CD14-positive monocyte (primary cell): ENCODE data around the gene ANTKMT. TPM values are rescaled to one million over a fixed set of nuclear protein-coding genes. Genes with fewer than 3 reads are reported as not detected.

Experiments used
- DNase-seq, 3 donors: peaks; one replicate each; pipeline ENCODE4 v3.0.0-alpha.2; 2011 to 2022
- H2AFZ ChIP-seq: 2 replicates; pipeline ENCODE4 v1.6.0; 2012; ENCODE audit warnings: mild to moderate bottlenecking, low read depth, low read length, inconsistent platforms; ENCODE audit not compliant: insufficient read depth, poor library complexity, severe bottlenecking
- H3K27ac ChIP-seq, 2 donors: 1 replicate in 1 of 2; 2 replicates in 1 of 2; pipeline ENCODE4 v1.5.1; 2012 to 2013; ENCODE audit warnings: low read length in 2 of 2, control low read depth in 1 of 2, inconsistent platforms in 1 of 2, low read depth in 1 of 2, mild to moderate bottlenecking in 1 of 2
- H3K27me3 ChIP-seq, 2 donors: one replicate each; pipeline versions ENCODE4 v1.6.0 to v1.6.1; 2011 to 2013; ENCODE audit warnings: low read length in 2 of 2; ENCODE audit not compliant: control insufficient read depth in 2 of 2, insufficient read depth in 2 of 2
- H3K36me3 ChIP-seq, 2 donors: replicated peaks in 1 of 2; 1 replicate in 1 of 2; 2 replicates in 1 of 2; pipeline versions ENCODE4 v1.5.1 to v1.6.1; 2012 to 2013; ENCODE audit warnings: low read length in 2 of 2, control low read depth in 1 of 2, inconsistent platforms in 1 of 2, mild to moderate bottlenecking in 1 of 2; ENCODE audit not compliant: insufficient read depth in 2 of 2, control insufficient read depth in 1 of 2
- H3K4me1 ChIP-seq, 2 donors: 1 replicate in 1 of 2; 2 replicates in 1 of 2; pipeline versions ENCODE4 v1.5.1 to v1.6.1; 2012 to 2013; ENCODE audit warnings: low read length in 2 of 2, control low read depth in 1 of 2, inconsistent platforms in 1 of 2, mild to moderate bottlenecking in 1 of 2, moderate library complexity in 1 of 2; ENCODE audit not compliant: insufficient read depth in 2 of 2, control insufficient read depth in 1 of 2
- H3K4me2 ChIP-seq: replicated peaks from 2 replicates; pipeline ENCODE3; 2012; ENCODE audit warnings: low read length, moderate library complexity, mild to moderate bottlenecking; ENCODE audit not compliant: poor library complexity, severe bottlenecking; ENCODE audit errors: extremely low read depth
- H3K4me3 ChIP-seq, 3 experiments: fragments of 200-600 bp in 1 of 3; sonication (generic) in 1 of 3; replicated peaks in 1 of 3; 1 replicate in 2 of 3; 2 replicates in 1 of 3; pipeline ENCODE4 v1.5.1; 2011 to 2013; ENCODE audit warnings: low read length in 3 of 3, mild to moderate bottlenecking in 3 of 3, control low read depth in 2 of 3, low read depth in 2 of 3, inconsistent platforms in 1 of 3, moderate library complexity in 1 of 3
- H3K79me2 ChIP-seq: 2 replicates; pipeline ENCODE4 v1.6.0; 2012; ENCODE audit warnings: mild to moderate bottlenecking, control low read depth, inconsistent platforms, low read length, moderate library complexity; ENCODE audit not compliant: insufficient read depth
- H3K9ac ChIP-seq: 2 replicates; pipeline ENCODE4 v1.6.0; 2017; ENCODE audit warnings: low read length, mild to moderate bottlenecking; ENCODE audit not compliant: insufficient read depth, poor library complexity, severe bottlenecking
- H3K9me3 ChIP-seq, 2 donors: replicated peaks in 1 of 2; 1 replicate in 1 of 2; 2 replicates in 1 of 2; pipeline versions ENCODE4 v1.5.1 to v1.6.1; 2012 to 2013; ENCODE audit warnings: low read length in 2 of 2, control low read depth in 1 of 2; ENCODE audit not compliant: control insufficient read depth in 1 of 2, insufficient read depth in 1 of 2
- H4K20me1 ChIP-seq: 2 replicates; pipeline ENCODE4 v1.6.0; 2012; ENCODE audit warnings: mild to moderate bottlenecking, low read length, control low read depth, moderate library complexity; ENCODE audit not compliant: insufficient read depth
- H3K27ac Mint-ChIP-seq, 7 donors: one replicate each; pipeline ENCODE4 v1.8.0; 2020; ENCODE audit warnings: mild to moderate bottlenecking in 7 of 7, mixed read lengths in 7 of 7, moderate library complexity in 6 of 7, inconsistent platforms in 2 of 7
- H3K27me3 Mint-ChIP-seq, 3 donors: one replicate each; pipeline ENCODE4 v1.8.0; 2021 to 2022; ENCODE audit warnings: low read depth in 3 of 3, mild to moderate bottlenecking in 3 of 3, mixed read lengths in 3 of 3, moderate library complexity in 3 of 3, inconsistent platforms in 1 of 3
- H3K36me3 Mint-ChIP-seq, 2 donors: one replicate each; pipeline ENCODE4 v1.8.0; 2020; ENCODE audit warnings: mixed read lengths in 2 of 2, inconsistent platforms in 1 of 2, mild to moderate bottlenecking in 1 of 2
- H3K4me1 Mint-ChIP-seq: one replicate; pipeline ENCODE4 v1.8.0; 2020; ENCODE audit warnings: mild to moderate bottlenecking, mixed read lengths
- H3K4me3 Mint-ChIP-seq, 2 donors: one replicate each; pipeline ENCODE4 v1.8.0; 2020; ENCODE audit warnings: mild to moderate bottlenecking in 2 of 2, mixed read lengths in 2 of 2, moderate library complexity in 1 of 2
- H3K9me3 Mint-ChIP-seq, 7 donors: one replicate each; pipeline ENCODE4 v1.8.0; 2020 to 2022; ENCODE audit warnings: mixed read lengths in 7 of 7, mild to moderate bottlenecking in 6 of 7, moderate library complexity in 6 of 7, inconsistent platforms in 2 of 7
- WGBS: methylation state at CpG from one replicate; pipeline ENCODE4 v1.1.5; 2013; ENCODE audit warnings: missing lambda C conversion rate; ENCODE audit not compliant: insufficient coverage; 5-methylcytosine and 5-hydroxymethylcytosine counted together
- intact Hi-C, 2 donors: fragments of 100-400 bp; cut with micrococcal nuclease; formaldehyde crosslinking; loops; one replicate each; pipeline versions ENCODE4 v1.15.0 to v1.15.1; 2023
- polyA plus RNA-seq, 3 donors: library from polyadenylated mRNA; depleted of rRNA in 1 of 3; unstranded in 2 of 3; stranded (reverse) in 1 of 3; fragments of 300-500 nt in 2 of 3; fragments of >200 nt in 1 of 3; fragmentation: Illumina TruSeq in 2 of 3; gene quantifications; 1 replicate in 2 of 3; 2 replicates in 1 of 3; pipeline ENCODE4 v1.2.3, GENCODE V29; 2012 to 2021
- TF ChIP-seq, protein P1 (sequence below): fragments of 200-600 bp; IDR thresholded peaks from one replicate; pipeline ENCODE4 v1.8.0; 2022; ENCODE audit warnings: antibody characterized with exemption, mild to moderate bottlenecking

ANTKMT gene
- polyA plus RNA-seq, 3 donors = 21.5 to 56.3 (median 34.4) TPM

DNA sequence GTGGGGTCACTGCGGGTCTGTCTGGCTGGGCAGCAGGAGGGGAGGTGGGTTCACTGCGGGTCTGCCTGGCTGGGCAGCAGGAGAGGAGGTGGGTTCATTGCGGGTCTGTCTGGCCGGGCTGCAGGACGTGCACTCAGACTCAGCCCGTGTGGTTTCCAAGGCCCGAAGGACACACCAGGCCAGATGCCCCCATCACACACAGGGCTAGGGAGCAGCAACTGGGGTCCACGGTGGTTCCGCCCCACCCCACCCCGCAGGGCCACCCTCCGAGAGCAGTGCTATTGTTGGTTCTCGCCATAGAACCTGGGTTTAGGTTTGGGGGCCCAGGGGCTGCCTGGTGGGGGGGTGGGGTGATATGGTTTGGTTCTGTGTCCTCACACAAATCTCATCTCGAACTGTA is 25.7 kb downstream of the ANTKMT start:
- no peaks in the 10 kb centered on the region for H3K36me3 Mint-ChIP-seq
- DNase-seq = no peak

DNA sequence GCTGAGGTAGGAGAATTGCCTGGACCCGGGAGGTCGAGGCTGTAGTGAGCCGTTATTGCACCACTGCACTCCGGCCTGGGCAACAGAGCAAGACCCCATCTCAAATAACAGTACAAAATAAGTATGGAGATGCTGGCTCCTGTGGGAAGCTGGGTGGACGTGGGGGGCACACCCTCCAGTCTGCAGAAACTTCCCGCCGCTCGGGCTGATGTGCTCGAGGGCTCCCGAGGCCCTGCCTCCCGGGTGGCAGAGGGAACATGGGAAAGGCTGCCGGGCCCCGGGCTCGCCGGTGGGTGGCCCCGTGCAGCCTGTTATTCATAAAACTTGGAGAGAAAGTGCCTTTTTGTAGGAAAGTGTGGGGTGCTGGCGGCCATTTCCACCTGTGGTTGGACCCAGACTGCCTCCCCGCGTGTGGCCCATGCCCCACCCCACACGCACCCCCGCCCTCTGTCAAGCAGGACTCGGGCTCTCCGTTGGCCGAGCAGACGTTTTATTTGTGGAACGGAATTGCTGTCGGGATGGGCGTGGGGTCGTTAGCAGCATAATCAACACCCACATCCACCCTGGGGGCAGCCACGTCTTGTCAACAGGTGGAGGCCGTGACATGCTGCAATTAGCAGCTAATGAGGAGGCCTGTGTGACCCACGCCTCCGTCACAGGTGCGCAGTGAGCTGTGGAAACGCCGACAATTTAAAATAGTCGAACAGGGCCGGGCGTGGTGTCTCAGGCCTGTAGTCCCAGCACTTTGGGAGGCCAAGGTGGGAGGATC is 27.2 kb downstream of the ANTKMT start:
- Mint-ChIP-seq H3K36me3 (no peaks in the 10 kb centered on the region), H3K9me3 (no peaks in the 10 kb centered on the region), H3K4me1 (peaks cover 5% of the 10 kb centered on the region), H3K27ac (no peak overlapping the region), H3K4me3 (no peak overlapping the region), H3K27me3 (peaks cover 0 to 4% (median 0%) of the 10 kb centered on the region in 3 donors)
- 91% methylated on average over 19 of the region's 39 CpGs for WGBS
- Histone ChIP-seq H3K27me3 (no peaks in the 10 kb centered on the region), H3K4me3 (no peak overlapping the region), H3K27ac (no peak overlapping the region), H2AFZ (no peak overlapping the region), H4K20me1 (no peaks in the 10 kb centered on the region), H3K9ac (no peak overlapping the region), H3K9me3 (no peaks in the 10 kb centered on the region), H3K4me2 (no peak overlapping the region), H3K4me1 (no peaks in the 10 kb centered on the region), H3K36me3 (no peaks in the 10 kb centered on the region), H3K79me2 (no peaks in the 10 kb centered on the region)
- TF ChIP-seq, protein P1, sequence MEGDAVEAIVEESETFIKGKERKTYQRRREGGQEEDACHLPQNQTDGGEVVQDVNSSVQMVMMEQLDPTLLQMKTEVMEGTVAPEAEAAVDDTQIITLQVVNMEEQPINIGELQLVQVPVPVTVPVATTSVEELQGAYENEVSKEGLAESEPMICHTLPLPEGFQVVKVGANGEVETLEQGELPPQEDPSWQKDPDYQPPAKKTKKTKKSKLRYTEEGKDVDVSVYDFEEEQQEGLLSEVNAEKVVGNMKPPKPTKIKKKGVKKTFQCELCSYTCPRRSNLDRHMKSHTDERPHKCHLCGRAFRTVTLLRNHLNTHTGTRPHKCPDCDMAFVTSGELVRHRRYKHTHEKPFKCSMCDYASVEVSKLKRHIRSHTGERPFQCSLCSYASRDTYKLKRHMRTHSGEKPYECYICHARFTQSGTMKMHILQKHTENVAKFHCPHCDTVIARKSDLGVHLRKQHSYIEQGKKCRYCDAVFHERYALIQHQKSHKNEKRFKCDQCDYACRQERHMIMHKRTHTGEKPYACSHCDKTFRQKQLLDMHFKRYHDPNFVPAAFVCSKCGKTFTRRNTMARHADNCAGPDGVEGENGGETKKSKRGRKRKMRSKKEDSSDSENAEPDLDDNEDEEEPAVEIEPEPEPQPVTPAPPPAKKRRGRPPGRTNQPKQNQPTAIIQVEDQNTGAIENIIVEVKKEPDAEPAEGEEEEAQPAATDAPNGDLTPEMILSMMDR = no peak
- intact Hi-C loops = no loop called here
- DNase-seq = no peak

More for the DNA sequence above, 25.7 kb downstream of the ANTKMT start:
- Histone ChIP-seq H3K4me2 (no peak overlapping the region), H3K27me3 (no peaks in the 10 kb centered on the region), H3K4me3 (no peak overlapping the region), H2AFZ (no peak overlapping the region), H3K27ac (no peak overlapping the region), H3K36me3 (no peaks in the 10 kb centered on the region), H3K4me1 (no peaks in the 10 kb centered on the region), H3K9me3 (no peaks in the 10 kb centered on the region), H4K20me1 (no peaks in the 10 kb centered on the region), H3K79me2 (no peaks in the 10 kb centered on the region), H3K9ac (no peak overlapping the region)
- Mint-ChIP-seq H3K27ac (no peak overlapping the region), H3K4me3 (no peak overlapping the region), H3K27me3 (peaks cover 0 to 1% (median 0%) of the 10 kb centered on the region in 3 donors), H3K9me3 (no peaks in the 10 kb centered on the region), H3K4me1 (no peaks in the 10 kb centered on the region)
- TF ChIP-seq, protein P1 = no peak
- no CpG with 5 or more reads among the region's 13 CpGs for WGBS
- intact Hi-C loops = no loop called here
